Heart left ventricle (tissue), 16 donors: ENCODE results near the gene SSR1. TPM values are rescaled to one million over a fixed set of nuclear protein-coding genes. Genes with fewer than 3 reads are reported as not detected.
A peak's percentile ranks its signal among the peaks of the same experiment; 100 is the strongest.

Experiments
- ATAC-seq, 4 donors: fragments of 200-7000 bp; cut with Tn5 transposase; one replicate each; pipeline ENCODE4 v1.9.1; 2020 to 2022; ENCODE audit warnings: moderate library complexity in 4 of 4, mild to moderate bottlenecking in 3 of 4, moderate number of reproducible peaks in 1 of 4
- DNase-seq, 5 donors: peaks; one replicate each; pipeline ENCODE4 v3.0.0-alpha.2; 2020
- H3K27ac ChIP-seq, 12 donors: fragments of 200-600 bp; sonication (generic) in 4 of 12; one replicate each; pipeline versions ENCODE4 v1.5.0 to v1.8.0; 2016 to 2022; ENCODE audit warnings: mild to moderate bottlenecking in 2 of 12
- H3K27me3 ChIP-seq, 9 donors: fragments of 200-600 bp; sonication (generic) in 2 of 9; one replicate each; pipeline versions ENCODE4 v1.5.1 to v1.8.0; 2016 to 2022; ENCODE audit warnings: mild to moderate bottlenecking in 3 of 9
- H3K36me3 ChIP-seq, 9 donors: fragments of 200-600 bp; sonication (generic) in 2 of 9; one replicate each; pipeline versions ENCODE4 v1.5.0 to v1.8.0; 2018 to 2022; ENCODE audit warnings: mild to moderate bottlenecking in 2 of 9
- H3K4me1 ChIP-seq, 12 donors: fragments of 200-600 bp; sonication (generic) in 4 of 12; one replicate each; pipeline versions ENCODE4 v1.5.0 to v1.8.0; 2016 to 2022; ENCODE audit warnings: mild to moderate bottlenecking in 3 of 12
- H3K4me3 ChIP-seq, 12 donors: fragments of 200-600 bp; sonication (generic) in 4 of 12; one replicate each; pipeline versions ENCODE4 v1.5.0 to v1.8.0; 2017 to 2022; ENCODE audit warnings: mild to moderate bottlenecking in 9 of 12, moderate library complexity in 4 of 12
- H3K9me3 ChIP-seq, 12 donors: fragments of 200-600 bp; sonication (generic) in 4 of 12; one replicate each; pipeline versions ENCODE4 v1.5.0 to v1.8.0; 2016 to 2022; ENCODE audit warnings: mild to moderate bottlenecking in 1 of 12
- CTCF ChIP-seq, 12 donors: fragments of 200-600 bp; sonication (generic) in 4 of 12; IDR thresholded peaks; one replicate each; pipeline versions ENCODE4 v1.5.0 to v1.8.0; 2018 to 2022; ENCODE audit warnings: antibody characterized with exemption in 12 of 12, mild to moderate bottlenecking in 5 of 12
- POLR2A ChIP-seq, 2 donors: fragments of 450-650 bp; IDR thresholded peaks; one replicate each; pipeline ENCODE4 v1.6.1; 2017; ENCODE audit warnings: antibody characterized with exemption in 2 of 2, mild to moderate bottlenecking in 2 of 2, moderate library complexity in 2 of 2
- WGBS, 4 donors: extraction: QIAGEN DNeasy Blood & Tissue Kit in 2 of 4; methylation state at CpG; one replicate each; pipeline versions ENCODE4 v1.1.5 to v1.1.7; 2013 to 2018; 5-methylcytosine and 5-hydroxymethylcytosine counted together
- intact Hi-C, 10 donors: fragments of 100-400 bp; cut with DNase I; formaldehyde crosslinking; loops; one replicate each; pipeline versions ENCODE4 v1.11.1 to v1.14.2; 2022
- polyA plus RNA-seq, 2 donors: library from polyadenylated mRNA; stranded (reverse); fragments of 200-250 nt; gene quantifications; one replicate each; pipeline ENCODE4 v1.2.3, GENCODE V29; 2013
- total RNA-seq, 9 donors: library from RNA; depleted of rRNA in 2 of 9; stranded (reverse); fragments of >200 nt in 2 of 9; fragmentation: NEBNext Ultra II Directional in 3 of 9; extraction: Animal tissue kit (Norgen Biotek cat#: 25700) in 3 of 9; gene quantifications; one replicate each; pipeline versions ENCODE4 v1.1.0 to v1.2.4, GENCODE V29; 2016 to 2023
- donor health status: ischemic (EF 13 %, LVEDD 7.1; RV severe dilation, severe dysfunction).
- donor health status: healthy with polysubstance abuse.
- donor health status: DM: no; HTN: yes; CAD: no.
- donor health status: DM: no; HTN: no; CAD: no.
- donor health status: ischemic (EF 25% LVEDD 6.9; RV normal size, moderate dysfunction).
- donor health status: ischemic (EF 25% LVEDD 5.7; RV mildly dilated, moderate dysfunction).
- donor health status: healthy.
- donor health status: DM: yes; HTN: yes; CAD: no.
- donor health status: ischemic (EF 35%, LVEDD 5.7; RV mildly dilated, moderate dysfunction).
- donor health status: nonischemic (EF 11% LVEDD 7.7; RV severe dilation, severe dysfunction).
- donor health status: DM: yes; HTN: yes; CAD: no.
- donor health status: PGD.
- donor health status: ischemic (EF 29% LVEDD 5.4; RV normal size, mild dysfunction).
- donor health status: nonischemic (EF 23%, LVEDD 6.1; RV moderate dilation, normal function).

The SSR1 gene
- total and polyA plus RNA-seq, 11 donors, result 8.6 to 106 (median 67.9) TPM

- Histone ChIP-seq H3K36me3 (no peaks in the 10 kb centered on the region), H3K27ac (peak overlapping the region; percentile 28 to 86 (median 78)), H3K4me1 (peaks cover 0 to 34% (median 12%) of the 10 kb centered on the region in 12 donors), H3K27me3 (no peaks in the 10 kb centered on the region), H3K4me3 (peak overlapping the region; percentile 42 to 77 (median 68)), H3K9me3 (peaks cover 0 to 11% (median under 1%) of the 10 kb centered on the region in 12 donors)
- peak in 1 of 2 donors; percentile 87 for TF ChIP-seq POLR2A (IDR thresholded peaks at IDR 0.05)
- TF ChIP-seq CTCF (IDR thresholded peaks at IDR 0.05), result no peak
- WGBS, 4 donors, result 2 to 3% (median 2%) methylated on average over 33 to 43 of the region's 43 CpGs
- DNase-seq, result peak; percentile 86 to 91 (median 90)
- intact Hi-C loops, result no loop called here
- peak; percentile 96 to 98 (median 97) for ATAC-seq
Observed at GRCh38 chr6:7261032-7261841, 51.8 kb downstream of the SSR1 start.

- Histone ChIP-seq H3K27me3 (no peaks in the 10 kb centered on the region), H3K9me3 (peaks cover 0 to 11% (median 6%) of the 10 kb centered on the region in 12 donors), H3K4me1 (peaks cover 0 to 42% (median 12%) of the 10 kb centered on the region in 12 donors), H3K4me3 (peak overlapping the region in 11 of 12 donors; percentile 42 to 77 (median 69)), H3K27ac (peak overlapping the region in 11 of 12 donors; percentile 35 to 86 (median 79)), H3K36me3 (no peaks in the 10 kb centered on the region)
- WGBS, 4 donors, result 63 to 70% (median 66%) methylated on average over 12 to 13 of the region's 13 CpGs
- DNase-seq (peak in 1 of 5 donors; percentile 25), ATAC-seq (peak; percentile 9 to 36 (median 16))
- intact Hi-C loops, result no loop called here
- TF ChIP-seq POLR2A (IDR thresholded peaks at IDR 0.05) (no peak), CTCF (IDR thresholded peaks at IDR 0.05) (no peak)
Observed at GRCh38 chr6:7260291-7261031, 52.5 kb downstream of the SSR1 start.

- H3K36me3 ChIP-seq, result no peaks in the 10 kb centered on the region
- peak in 1 of 5 donors; percentile 44 for DNase-seq
Observed at GRCh38 chr6:7258231-7258763, 54.7 kb downstream of the SSR1 start.

More at GRCh38 chr6:7258231-7258763, 54.7 kb downstream of the SSR1 start:
- H3K4me1 ChIP-seq, result peaks cover 0 to 60% (median 18%) of the 10 kb centered on the region in 12 donors
- H3K27ac ChIP-seq, result no peak overlapping the region
- 79 to 87% (median 82%) methylated on average over 8 to 9 of the region's 9 CpGs for WGBS, 4 donors
- H3K4me3 ChIP-seq, result no peak overlapping the region
- H3K27me3 ChIP-seq, result no peaks in the 10 kb centered on the region
- peaks cover 0 to 11% (median 7%) of the 10 kb centered on the region in 12 donors for H3K9me3 ChIP-seq
- TF ChIP-seq CTCF (IDR thresholded peaks at IDR 0.05) (no peak), POLR2A (IDR thresholded peaks at IDR 0.05) (no peak)
- intact Hi-C loops, result no loop called here
- ATAC-seq, result no peak
